Measurements from ENCODE around the gene ABCF3. TPM values are rescaled to one million over a fixed set of nuclear protein-coding genes. Genes with fewer than 3 reads are reported as not detected.

Gene ABCF3
- total and polyA plus RNA-seq, 2 of the 13 experiments (the other 11 are each of a cell fraction or from before 2014, with no cell fraction given), result 38.8 to 46.5 TPM

- TF ChIP-seq ATF7 (IDR thresholded peaks at IDR 0.05) (no peak), ATF7 (CRISPR knock-in tag; IDR thresholded peaks at IDR 0.05) (no peak; the same call in 1 of the 2 replicates), MLX (CRISPR knock-in tag; IDR thresholded peaks at IDR 0.05) (no peak), MAFG (CRISPR knock-in tag; IDR thresholded peaks at IDR 0.05) (no peak), TIGD3 (CRISPR knock-in tag; IDR thresholded peaks at IDR 0.05; ENCODE audit: borderline replicate concordance) (no peak), DDIT3 (CRISPR knock-in tag; IDR thresholded peaks at IDR 0.05) (no peak), HCFC1 (IDR thresholded peaks at IDR 0.05; ENCODE audit: low read depth, low read length) (no peak), ZNF740 (CRISPR knock-in tag; IDR thresholded peaks at IDR 0.05) (peak; percentile 86), ZC3H13 (CRISPR knock-in tag; IDR thresholded peaks at IDR 0.05) (peak; percentile 80; the same call in 1 of the 2 replicates), MXD1 (CRISPR knock-in tag; IDR thresholded peaks at IDR 0.05) (no peak; the same call in 1 of the 2 replicates), RCOR2 (CRISPR knock-in tag; IDR thresholded peaks at IDR 0.05) (no peak; the same call in 1 of the 2 replicates), SIN3B (IDR thresholded peaks at IDR 0.05; ENCODE audit: low read length) (no peak), ZBTB33 (CRISPR knock-in tag; IDR thresholded peaks at IDR 0.05) (peak; percentile 73; the same call in 1 of the 2 replicates), KAT2B (IDR thresholded peaks at IDR 0.05; ENCODE audit: borderline replicate concordance, low read depth, low read length) (no peak), LBX2 (CRISPR knock-in tag; IDR thresholded peaks at IDR 0.05; ENCODE audit: borderline replicate concordance) (no peak), GMEB1 (CRISPR knock-in tag; IDR thresholded peaks at IDR 0.05; ENCODE audit: borderline replicate concordance) (peak; percentile 71; the same call in 1 of the 2 replicates), MAZ (IDR thresholded peaks at IDR 0.05; ENCODE audit: borderline replicate concordance, low read depth, low read length) (peak; percentile 43; the same call in 1 of the 2 replicates), MAZ (CRISPR knock-in tag; IDR thresholded peaks at IDR 0.05; ENCODE audit: low read depth) (peak; percentile 94), ESRRA (CRISPR knock-in tag; IDR thresholded peaks at IDR 0.05; ENCODE audit: low read depth) (peak; percentile 93), NCOA1 (CRISPR knock-in tag; IDR thresholded peaks at IDR 0.05) (no peak)
Observed at GRCh38 chr3:184241447-184242296, 55.7 kb downstream of the ABCF3 start (continued).

Measured in HepG2 (cell line).